GM12878 (cell line): ENCODE results near the gene UVRAG.
"Not testable (repeated sequence)": the region's sequence is repeated elsewhere in the genome, so short reads cannot be mapped to it uniquely, and the experiment has no call there.

Experiments used
- ATF2 ChIP-seq: IDR thresholded peaks from 2 replicates; pipeline ENCODE4 v1.6.1; 2012; ENCODE audit warnings: low read length, inconsistent platforms
- BCL3 ChIP-seq: IDR thresholded peaks from 2 replicates; pipeline ENCODE4 v1.6.1; 2011; ENCODE audit warnings: borderline replicate concordance, low read depth, mild to moderate bottlenecking, moderate library complexity, low read length; ENCODE audit not compliant: insufficient read depth, poor library complexity, severe bottlenecking
- CHD2 ChIP-seq: IDR thresholded peaks from 2 replicates; pipeline ENCODE4 v1.6.1; 2011; ENCODE audit warnings: low read depth, low read length, improper control_type of control experiment, borderline replicate concordance
- CREB1 ChIP-seq: IDR thresholded peaks from 2 replicates; pipeline ENCODE4 v1.6.1; 2012; ENCODE audit warnings: low read depth, mild to moderate bottlenecking, inconsistent platforms
- CTCF ChIP-seq, 3 experiments: IDR thresholded peaks in 2 of 3; conservative IDR thresholded peaks in 1 of 3; 2 replicates each; pipeline ENCODE4 v1.5.1; 2011; ENCODE audit warnings: low read depth in 3 of 3, low read length in 3 of 3, mild to moderate bottlenecking in 3 of 3, control low read depth in 2 of 3, moderate library complexity in 2 of 3, inconsistent platforms in 1 of 3, mixed read lengths in 1 of 3; ENCODE audit not compliant: control insufficient read depth in 2 of 3, insufficient read depth in 1 of 3; ENCODE audit errors: extremely low read depth in 1 of 3
- EP300 ChIP-seq, 2 experiments: fragments of 150-350 bp in 1 of 2; IDR thresholded peaks; 2 replicates each; pipeline ENCODE4 v1.6.1; 2011 to 2012; ENCODE audit warnings: low read depth in 2 of 2, low read length in 2 of 2, borderline replicate concordance in 1 of 2, improper control_type of control experiment in 1 of 2, inconsistent platforms in 1 of 2; ENCODE audit not compliant: control insufficient read depth in 1 of 2
- HDAC6 ChIP-seq: fragments of 200-600 bp; sonication (generic); IDR thresholded peaks from one replicate; pipeline ENCODE4 v1.8.0; 2017; ENCODE audit warnings: antibody characterized with exemption; ENCODE audit not compliant: unreplicated experiment
- JUND ChIP-seq: IDR thresholded peaks from 2 replicates; pipeline ENCODE4 v1.6.1; 2012; ENCODE audit warnings: low read depth, mild to moderate bottlenecking, low read length, improper control_type of control experiment, moderate library complexity
- KLF5 ChIP-seq: fragments of 450-650 bp; IDR thresholded peaks from 2 replicates; pipeline ENCODE4 v1.6.1; 2014; ENCODE audit warnings: mild to moderate bottlenecking; ENCODE audit not compliant: partially characterized antibody
- POLR2A ChIP-seq: IDR thresholded peaks from 2 replicates; pipeline ENCODE4 v1.6.1; 2011; ENCODE audit warnings: low read depth, mild to moderate bottlenecking, low read length
- POLR2AphosphoS5 ChIP-seq: IDR thresholded peaks from 2 replicates; pipeline ENCODE4 v1.6.1; 2011; ENCODE audit warnings: mild to moderate bottlenecking, low read length, inconsistent platforms
- RUNX3 ChIP-seq: IDR thresholded peaks from 2 replicates; pipeline ENCODE4 v1.6.1; 2012; ENCODE audit warnings: low read length, inconsistent platforms
- SREBF2 ChIP-seq: IDR thresholded peaks from 2 replicates; pipeline ENCODE4 v1.6.1; 2012; ENCODE audit warnings: mild to moderate bottlenecking, low read length
- WRNIP1 ChIP-seq: IDR thresholded peaks from 2 replicates; pipeline ENCODE4 v1.6.1; 2011; ENCODE audit warnings: low read depth, low read length, improper control_type of control experiment, borderline replicate concordance

- not testable (repeated sequence) for TF ChIP-seq RUNX3; CTCF (IDR thresholded peaks at IDR 0.05 in 2 of 3, conservative IDR thresholded peaks at IDR 0.05 in 1 of 3; ENCODE audit: control insufficient read depth in 2 of 3, extremely low read depth in 1 of 3, insufficient read depth in 1 of 3, low read depth in 3 of 3, low read length in 3 of 3); HDAC6; KLF5; POLR2A; SREBF2; ATF2; CHD2; WRNIP1; BCL3; POLR2AphosphoS5; CREB1; JUND; EP300 (IDR thresholded peaks at IDR 0.05; ENCODE audit: borderline replicate concordance in 1 of 2, control insufficient read depth in 1 of 2, low read depth in 2 of 2, low read length in 2 of 2)
Observed at GRCh38 chr11:76076253-76076652, 261.2 kb downstream of the UVRAG start.
